HEK293 (cell line): ENCODE measurements around the gene TLE2.

Experiments
- CTCF ChIP-seq: fragments of 450-650 bp; formaldehyde crosslinking; IDR thresholded peaks from 2 replicates; pipeline ENCODE4 v1.5.1; 2016; ENCODE audit warnings: missing biosample characterization, missing genetic modification characterization
- FEZF1 ChIP-seq: fragments of 450-650 bp; formaldehyde crosslinking; IDR thresholded peaks from 2 replicates; pipeline ENCODE4 v1.5.1; 2016; ENCODE audit warnings: missing biosample characterization, missing genetic modification characterization
- HIC1 ChIP-seq: fragments of 450-650 bp; formaldehyde crosslinking; IDR thresholded peaks from 2 replicates; pipeline ENCODE4 v1.5.1; 2016; ENCODE audit warnings: missing biosample characterization, missing genetic modification characterization
- KLF16 ChIP-seq: fragments of 450-650 bp; formaldehyde crosslinking; IDR thresholded peaks from 2 replicates; pipeline ENCODE4 v1.5.1; 2017; ENCODE audit warnings: missing biosample characterization, missing genetic modification characterization
- OVOL3 ChIP-seq: fragments of 450-650 bp; formaldehyde crosslinking; IDR thresholded peaks from 2 replicates; pipeline ENCODE4 v1.5.1; 2016; ENCODE audit warnings: missing biosample characterization, missing genetic modification characterization
- PRDM1 ChIP-seq: fragments of 450-650 bp; formaldehyde crosslinking; IDR thresholded peaks from 2 replicates; pipeline ENCODE4; 2016; ENCODE audit warnings: missing biosample characterization, missing genetic modification characterization
- SALL2 ChIP-seq: fragments of 450-650 bp; formaldehyde crosslinking; IDR thresholded peaks from 2 replicates; pipeline ENCODE4 v1.5.0; 2017; ENCODE audit warnings: missing biosample characterization, mild to moderate bottlenecking, missing genetic modification characterization, borderline replicate concordance
- SCRT1 ChIP-seq: fragments of 450-650 bp; formaldehyde crosslinking; IDR thresholded peaks from 2 replicates; pipeline ENCODE4 v1.5.1; 2016; ENCODE audit warnings: missing biosample characterization, missing genetic modification characterization, borderline replicate concordance
- SP3 ChIP-seq: fragments of 450-650 bp; formaldehyde crosslinking; IDR thresholded peaks from 2 replicates; pipeline ENCODE4 v1.5.1; 2016; ENCODE audit warnings: missing biosample characterization, missing genetic modification characterization
- ZEB2 ChIP-seq: fragments of 450-650 bp; formaldehyde crosslinking; IDR thresholded peaks from 2 replicates; pipeline ENCODE4 v1.5.1; 2016; ENCODE audit warnings: missing biosample characterization, missing genetic modification characterization
- ZNF140 ChIP-seq: fragments of 450-650 bp; formaldehyde crosslinking; IDR thresholded peaks from 2 replicates; pipeline ENCODE4 v1.5.1; 2016; ENCODE audit warnings: missing biosample characterization, missing genetic modification characterization
- ZNF202 ChIP-seq: fragments of 450-650 bp; formaldehyde crosslinking; IDR thresholded peaks from 2 replicates; pipeline ENCODE4 v1.5.1; 2016; ENCODE audit warnings: missing biosample characterization, missing genetic modification characterization, borderline replicate concordance
- ZNF221 ChIP-seq: fragments of 450-650 bp; formaldehyde crosslinking; IDR thresholded peaks from 2 replicates; pipeline ENCODE4 v1.5.1; 2017; ENCODE audit warnings: missing biosample characterization, missing genetic modification characterization, borderline replicate concordance
- ZNF223 ChIP-seq: fragments of 450-650 bp; formaldehyde crosslinking; IDR thresholded peaks from 2 replicates; pipeline ENCODE4 v1.5.1; 2016; ENCODE audit warnings: missing biosample characterization, missing genetic modification characterization
- ZNF239 ChIP-seq: fragments of 450-650 bp; formaldehyde crosslinking; IDR thresholded peaks from 2 replicates; pipeline ENCODE4 v1.5.1; 2016; ENCODE audit warnings: missing biosample characterization, missing genetic modification characterization
- ZNF354C ChIP-seq: fragments of 450-650 bp; formaldehyde crosslinking; IDR thresholded peaks from 2 replicates; pipeline ENCODE4 v1.5.1; 2016; ENCODE audit warnings: missing biosample characterization, missing genetic modification characterization, low read depth, borderline replicate concordance
- ZNF37A ChIP-seq: fragments of 450-650 bp; IDR thresholded peaks from 2 replicates; pipeline ENCODE4 v1.5.1; 2018; ENCODE audit warnings: missing biosample characterization, missing genetic modification characterization
- ZNF449 ChIP-seq: fragments of 450-650 bp; formaldehyde crosslinking; IDR thresholded peaks from 2 replicates; pipeline ENCODE4 v1.5.1; 2017; ENCODE audit warnings: missing biosample characterization, mild to moderate bottlenecking, missing genetic modification characterization, moderate library complexity
- ZNF488 ChIP-seq: fragments of 450-650 bp; formaldehyde crosslinking; IDR thresholded peaks from 2 replicates; pipeline ENCODE4 v1.5.1; 2016; ENCODE audit warnings: missing biosample characterization, missing genetic modification characterization
- ZNF514 ChIP-seq: fragments of 450-650 bp; formaldehyde crosslinking; IDR thresholded peaks from 2 replicates; pipeline ENCODE4 v1.5.1; 2016; ENCODE audit warnings: missing biosample characterization, missing genetic modification characterization
- ZNF660 ChIP-seq: fragments of 450-650 bp; IDR thresholded peaks from 2 replicates; pipeline ENCODE4 v1.5.1; 2018; ENCODE audit warnings: missing biosample characterization, mild to moderate bottlenecking, missing genetic modification characterization
- ZNF664 ChIP-seq: fragments of 450-650 bp; formaldehyde crosslinking; IDR thresholded peaks from 2 replicates; pipeline ENCODE4 v1.5.1; 2016; ENCODE audit warnings: missing biosample characterization, missing genetic modification characterization
- ZNF768 ChIP-seq: fragments of 450-650 bp; formaldehyde crosslinking; IDR thresholded peaks from 2 replicates; pipeline ENCODE4 v1.5.1; 2018; ENCODE audit warnings: missing biosample characterization, mild to moderate bottlenecking, missing genetic modification characterization
- TF ChIP-seq, protein P1 (sequence below): fragments of 450-650 bp; formaldehyde crosslinking; IDR thresholded peaks from 2 replicates; pipeline ENCODE4 v1.5.1; 2016; ENCODE audit warnings: missing biosample characterization, missing genetic modification characterization
- TF ChIP-seq, protein P2 (sequence below): fragments of 450-650 bp; formaldehyde crosslinking; IDR thresholded peaks from 2 replicates; pipeline ENCODE4 v1.5.1; 2016; ENCODE audit warnings: missing biosample characterization, missing genetic modification characterization
- TF ChIP-seq, protein P3 (sequence below): fragments of 450-650 bp; formaldehyde crosslinking; IDR thresholded peaks from 2 replicates; pipeline ENCODE4 v1.5.1; 2017; ENCODE audit warnings: missing biosample characterization, missing genetic modification characterization
- TF ChIP-seq, protein P4 (sequence below): fragments of 450-650 bp; formaldehyde crosslinking; IDR thresholded peaks from 2 replicates; pipeline ENCODE4 v1.5.1; 2016; ENCODE audit warnings: missing biosample characterization, missing genetic modification characterization, low read depth

Gene TLE2

GRCh38 chr19:2983351-2984214 is 45.5 kb downstream of the TLE2 start (continued):
- TF ChIP-seq ZNF449 (tag by site-specific recombination) (peak; percentile 83), CTCF (peak; percentile 23; the same call in 1 of the 2 replicates), FEZF1 (tag by site-specific recombination) (peak; percentile 98), ZEB2 (tag by site-specific recombination) (no peak; the same call in none of the 2 replicates), HIC1 (peak; percentile 68), ZNF768 (tag by site-specific recombination) (peak; percentile 26; the same call in 1 of the 2 replicates), PRDM1 (no peak), ZNF223 (tag by site-specific recombination) (no peak), ZNF37A (tag by site-specific recombination) (no peak), ZNF354C (tag by site-specific recombination) (no peak), ZNF202 (tag by site-specific recombination) (no peak), SP3 (tag by site-specific recombination) (peak; percentile 60), SALL2 (tag by site-specific recombination) (no peak), ZNF514 (tag by site-specific recombination) (no peak), ZNF221 (tag by site-specific recombination) (no peak), ZNF660 (no peak; the same call in none of the 2 replicates), ZNF239 (no peak), ZNF140 (tag by site-specific recombination) (no peak), SCRT1 (tag by site-specific recombination) (peak; percentile 7; the same call in 1 of the 2 replicates), OVOL3 (tag by site-specific recombination) (0 out of 2 replicates have a peak, but pooled peaks have one; percentile 61), ZNF664 (tag by site-specific recombination) (no peak), ZNF488 (tag by site-specific recombination) (peak; percentile 84; the same call in 1 of the 2 replicates), KLF16 (tag by site-specific recombination) (peak; percentile 82)
- TF ChIP-seq, protein P1, sequence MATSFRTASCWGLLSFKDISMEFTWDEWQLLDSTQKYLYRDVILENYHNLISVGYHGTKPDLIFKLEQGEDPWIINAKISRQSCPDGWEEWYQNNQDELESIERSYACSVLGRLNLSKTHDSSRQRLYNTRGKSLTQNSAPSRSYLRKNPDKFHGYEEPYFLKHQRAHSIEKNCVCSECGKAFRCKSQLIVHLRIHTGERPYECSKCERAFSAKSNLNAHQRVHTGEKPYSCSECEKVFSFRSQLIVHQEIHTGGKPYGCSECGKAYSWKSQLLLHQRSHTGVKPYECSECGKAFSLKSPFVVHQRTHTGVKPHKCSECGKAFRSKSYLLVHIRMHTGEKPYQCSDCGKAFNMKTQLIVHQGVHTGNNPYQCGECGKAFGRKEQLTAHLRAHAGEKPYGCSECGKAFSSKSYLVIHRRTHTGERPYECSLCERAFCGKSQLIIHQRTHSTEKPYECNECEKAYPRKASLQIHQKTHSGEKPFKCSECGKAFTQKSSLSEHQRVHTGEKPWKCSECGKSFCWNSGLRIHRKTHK (tag by site-specific recombination), result no peak
- TF ChIP-seq, protein P2, sequence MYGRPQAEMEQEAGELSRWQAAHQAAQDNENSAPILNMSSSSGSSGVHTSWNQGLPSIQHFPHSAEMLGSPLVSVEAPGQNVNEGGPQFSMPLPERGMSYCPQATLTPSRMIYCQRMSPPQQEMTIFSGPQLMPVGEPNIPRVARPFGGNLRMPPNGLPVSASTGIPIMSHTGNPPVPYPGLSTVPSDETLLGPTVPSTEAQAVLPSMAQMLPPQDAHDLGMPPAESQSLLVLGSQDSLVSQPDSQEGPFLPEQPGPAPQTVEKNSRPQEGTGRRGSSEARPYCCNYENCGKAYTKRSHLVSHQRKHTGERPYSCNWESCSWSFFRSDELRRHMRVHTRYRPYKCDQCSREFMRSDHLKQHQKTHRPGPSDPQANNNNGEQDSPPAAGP (tag by site-specific recombination), result peak; percentile 100
- TF ChIP-seq, protein P3, sequence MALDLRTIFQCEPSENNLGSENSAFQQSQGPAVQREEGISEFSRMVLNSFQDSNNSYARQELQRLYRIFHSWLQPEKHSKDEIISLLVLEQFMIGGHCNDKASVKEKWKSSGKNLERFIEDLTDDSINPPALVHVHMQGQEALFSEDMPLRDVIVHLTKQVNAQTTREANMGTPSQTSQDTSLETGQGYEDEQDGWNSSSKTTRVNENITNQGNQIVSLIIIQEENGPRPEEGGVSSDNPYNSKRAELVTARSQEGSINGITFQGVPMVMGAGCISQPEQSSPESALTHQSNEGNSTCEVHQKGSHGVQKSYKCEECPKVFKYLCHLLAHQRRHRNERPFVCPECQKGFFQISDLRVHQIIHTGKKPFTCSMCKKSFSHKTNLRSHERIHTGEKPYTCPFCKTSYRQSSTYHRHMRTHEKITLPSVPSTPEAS (tag by site-specific recombination), result peak; percentile 40; the same call in 1 of the 2 replicates
- TF ChIP-seq, protein P4, sequence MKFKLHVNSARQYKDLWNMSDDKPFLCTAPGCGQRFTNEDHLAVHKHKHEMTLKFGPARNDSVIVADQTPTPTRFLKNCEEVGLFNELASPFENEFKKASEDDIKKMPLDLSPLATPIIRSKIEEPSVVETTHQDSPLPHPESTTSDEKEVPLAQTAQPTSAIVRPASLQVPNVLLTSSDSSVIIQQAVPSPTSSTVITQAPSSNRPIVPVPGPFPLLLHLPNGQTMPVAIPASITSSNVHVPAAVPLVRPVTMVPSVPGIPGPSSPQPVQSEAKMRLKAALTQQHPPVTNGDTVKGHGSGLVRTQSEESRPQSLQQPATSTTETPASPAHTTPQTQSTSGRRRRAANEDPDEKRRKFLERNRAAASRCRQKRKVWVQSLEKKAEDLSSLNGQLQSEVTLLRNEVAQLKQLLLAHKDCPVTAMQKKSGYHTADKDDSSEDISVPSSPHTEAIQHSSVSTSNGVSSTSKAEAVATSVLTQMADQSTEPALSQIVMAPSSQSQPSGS (tag by site-specific recombination), result no peak
